ENCODE data around the gene ZFP69.

- TF ChIP-seq ZNF274 (IDR thresholded peaks at IDR 0.05; ENCODE audit: low read depth, low read length) (no peak), YY1 (IDR thresholded peaks at IDR 0.05; ENCODE audit: insufficient read depth, insufficient read length) (no peak), SUZ12 (IDR thresholded peaks at IDR 0.05; ENCODE audit: extremely low read depth, insufficient read depth, insufficient read length) (no peak)
These were observed 22.2 kb upstream of the ZFP69 start for GRCh38 chr1:40454873-40455272.

Data from NT2/D1 (cell line).